ENCODE data around the gene UNC119. TPM values are rescaled to one million over a fixed set of nuclear protein-coding genes. Genes with fewer than 3 reads are reported as not detected.

UNC119 gene
- total RNA-seq, 1 experiment from 2014 or later: 44.7 TPM

DNA sequence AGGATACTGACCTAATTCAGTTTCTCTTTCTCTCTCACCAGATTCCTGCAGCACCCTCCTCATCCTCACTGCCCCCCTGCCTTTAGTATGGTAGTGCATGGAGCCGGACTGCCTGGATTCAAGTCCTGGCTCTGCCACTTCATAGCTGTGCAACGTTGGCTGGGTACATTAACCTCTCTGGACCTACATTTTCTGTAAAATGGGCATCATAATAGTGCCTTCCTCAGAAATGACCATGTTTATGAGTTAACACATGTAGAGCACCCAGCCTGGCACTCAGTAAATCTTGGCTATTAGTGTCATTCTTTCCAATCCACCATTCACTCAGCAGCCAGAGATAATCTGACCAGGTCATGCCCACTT is 7.3 kb downstream of the UNC119 start:
- Histone ChIP-seq H3K27me3 (ENCODE audit: control insufficient read depth, insufficient read depth, low read length) (no peaks in the 10 kb centered on the region), H3K9me3 (ENCODE audit: control insufficient read depth, insufficient read depth, low read depth, low read length) (no peaks in the 10 kb centered on the region), H3K36me3 (ENCODE audit: control insufficient read depth, insufficient read depth, low read length) (no peaks in the 10 kb centered on the region), H3K27ac (ENCODE audit: low read length) (no peak overlapping the region), H3K4me1 (ENCODE audit: control insufficient read depth, insufficient read depth, low read length) (no peaks in the 10 kb centered on the region), H3K4me3 (ENCODE audit: low read depth in 2 of 2, low read length in 2 of 2) (no peak overlapping the region)
- ChIA-PET CTCF (no interaction called here), POLR2A (no interaction called here)
- intact Hi-C loops (cut with micrococcal nuclease; ENCODE audit: unreplicated experiment) (no loop called here), in situ Hi-C loops (cut with HindIII; ENCODE audit: low pct_unique_long_range_greater_than_20kb, low sequenced_read_pairs) (no loop called here)
- DNase-seq (ENCODE audit: low read depth, low spot score): no peak
- no peak for ATAC-seq
- BruUV-seq (replicated peaks): no TSS peak
- TF ChIP-seq, protein P1, sequence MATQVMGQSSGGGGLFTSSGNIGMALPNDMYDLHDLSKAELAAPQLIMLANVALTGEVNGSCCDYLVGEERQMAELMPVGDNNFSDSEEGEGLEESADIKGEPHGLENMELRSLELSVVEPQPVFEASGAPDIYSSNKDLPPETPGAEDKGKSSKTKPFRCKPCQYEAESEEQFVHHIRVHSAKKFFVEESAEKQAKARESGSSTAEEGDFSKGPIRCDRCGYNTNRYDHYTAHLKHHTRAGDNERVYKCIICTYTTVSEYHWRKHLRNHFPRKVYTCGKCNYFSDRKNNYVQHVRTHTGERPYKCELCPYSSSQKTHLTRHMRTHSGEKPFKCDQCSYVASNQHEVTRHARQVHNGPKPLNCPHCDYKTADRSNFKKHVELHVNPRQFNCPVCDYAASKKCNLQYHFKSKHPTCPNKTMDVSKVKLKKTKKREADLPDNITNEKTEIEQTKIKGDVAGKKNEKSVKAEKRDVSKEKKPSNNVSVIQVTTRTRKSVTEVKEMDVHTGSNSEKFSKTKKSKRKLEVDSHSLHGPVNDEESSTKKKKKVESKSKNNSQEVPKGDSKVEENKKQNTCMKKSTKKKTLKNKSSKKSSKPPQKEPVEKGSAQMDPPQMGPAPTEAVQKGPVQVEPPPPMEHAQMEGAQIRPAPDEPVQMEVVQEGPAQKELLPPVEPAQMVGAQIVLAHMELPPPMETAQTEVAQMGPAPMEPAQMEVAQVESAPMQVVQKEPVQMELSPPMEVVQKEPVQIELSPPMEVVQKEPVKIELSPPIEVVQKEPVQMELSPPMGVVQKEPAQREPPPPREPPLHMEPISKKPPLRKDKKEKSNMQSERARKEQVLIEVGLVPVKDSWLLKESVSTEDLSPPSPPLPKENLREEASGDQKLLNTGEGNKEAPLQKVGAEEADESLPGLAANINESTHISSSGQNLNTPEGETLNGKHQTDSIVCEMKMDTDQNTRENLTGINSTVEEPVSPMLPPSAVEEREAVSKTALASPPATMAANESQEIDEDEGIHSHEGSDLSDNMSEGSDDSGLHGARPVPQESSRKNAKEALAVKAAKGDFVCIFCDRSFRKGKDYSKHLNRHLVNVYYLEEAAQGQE (IDR thresholded peaks at IDR 0.05; ENCODE audit: insufficient read depth in 1 of 2, low read depth in 2 of 2, low read length in 1 of 2): no peak
- TF ChIP-seq POLR2AphosphoS5 (IDR thresholded peaks at IDR 0.05; ENCODE audit: low read depth, low read length) (no peak), TCF7L2 (IDR thresholded peaks at IDR 0.05; ENCODE audit: low read depth, low read length) (no peak), SIN3A (IDR thresholded peaks at IDR 0.05; ENCODE audit: borderline replicate concordance, insufficient read depth, low read depth, low read length) (no peak)
- TF ChIP-seq, protein P2, sequence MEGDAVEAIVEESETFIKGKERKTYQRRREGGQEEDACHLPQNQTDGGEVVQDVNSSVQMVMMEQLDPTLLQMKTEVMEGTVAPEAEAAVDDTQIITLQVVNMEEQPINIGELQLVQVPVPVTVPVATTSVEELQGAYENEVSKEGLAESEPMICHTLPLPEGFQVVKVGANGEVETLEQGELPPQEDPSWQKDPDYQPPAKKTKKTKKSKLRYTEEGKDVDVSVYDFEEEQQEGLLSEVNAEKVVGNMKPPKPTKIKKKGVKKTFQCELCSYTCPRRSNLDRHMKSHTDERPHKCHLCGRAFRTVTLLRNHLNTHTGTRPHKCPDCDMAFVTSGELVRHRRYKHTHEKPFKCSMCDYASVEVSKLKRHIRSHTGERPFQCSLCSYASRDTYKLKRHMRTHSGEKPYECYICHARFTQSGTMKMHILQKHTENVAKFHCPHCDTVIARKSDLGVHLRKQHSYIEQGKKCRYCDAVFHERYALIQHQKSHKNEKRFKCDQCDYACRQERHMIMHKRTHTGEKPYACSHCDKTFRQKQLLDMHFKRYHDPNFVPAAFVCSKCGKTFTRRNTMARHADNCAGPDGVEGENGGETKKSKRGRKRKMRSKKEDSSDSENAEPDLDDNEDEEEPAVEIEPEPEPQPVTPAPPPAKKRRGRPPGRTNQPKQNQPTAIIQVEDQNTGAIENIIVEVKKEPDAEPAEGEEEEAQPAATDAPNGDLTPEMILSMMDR (IDR thresholded peaks at IDR 0.05): no peak

DNA sequence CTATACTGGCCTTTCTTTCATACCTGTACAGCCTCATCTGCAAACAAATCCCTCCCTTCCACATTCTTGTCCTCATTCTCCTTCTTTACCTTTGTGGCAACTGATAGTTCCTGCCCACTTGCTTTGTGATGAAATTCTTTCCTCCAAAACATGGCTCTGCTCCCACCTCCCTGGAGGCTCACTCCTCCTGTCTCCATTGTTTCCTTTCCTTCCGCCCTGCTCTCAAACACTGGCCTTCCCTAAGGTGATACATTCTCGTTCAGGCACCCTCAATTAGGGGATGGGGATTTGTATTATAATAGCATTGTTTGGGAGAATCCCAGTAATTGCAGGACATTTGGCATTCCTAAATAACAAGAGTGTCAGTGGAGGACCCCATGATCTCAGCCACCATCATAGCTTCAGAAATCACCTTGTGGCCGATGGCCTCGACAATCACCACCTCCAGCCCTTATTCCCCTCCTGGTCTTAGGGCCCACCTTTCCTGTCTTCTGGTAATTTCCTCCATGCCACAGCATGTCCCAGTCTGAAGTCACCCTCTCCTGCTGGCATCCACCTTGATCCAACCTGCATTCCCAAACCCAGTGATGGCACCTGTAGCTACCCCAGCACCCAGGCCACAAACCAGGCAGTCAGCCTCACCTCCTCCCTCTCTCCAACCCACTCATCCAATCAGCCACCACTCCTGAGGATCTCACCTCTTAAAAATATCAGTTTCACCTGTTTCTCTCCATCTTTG is 7.9 kb downstream of the UNC119 start:
- intact Hi-C loops (cut with micrococcal nuclease; ENCODE audit: unreplicated experiment) (no loop called here), in situ Hi-C loops (cut with HindIII; ENCODE audit: low pct_unique_long_range_greater_than_20kb, low sequenced_read_pairs) (no loop called here)
- no peaks in the 10 kb centered on the region for H3K9me3 ChIP-seq (ENCODE audit: control insufficient read depth, insufficient read depth, low read depth, low read length)
- TF ChIP-seq, protein P1 (IDR thresholded peaks at IDR 0.05; ENCODE audit: insufficient read depth in 1 of 2, low read depth in 2 of 2, low read length in 1 of 2): no peak
- no peak for TF ChIP-seq POLR2AphosphoS5 (IDR thresholded peaks at IDR 0.05; ENCODE audit: low read depth, low read length)
- TF ChIP-seq, protein P2 (IDR thresholded peaks at IDR 0.05): no peak
- no peak for TF ChIP-seq SIN3A (IDR thresholded peaks at IDR 0.05; ENCODE audit: borderline replicate concordance, insufficient read depth, low read depth, low read length)
- no peak for TF ChIP-seq TCF7L2 (IDR thresholded peaks at IDR 0.05; ENCODE audit: low read depth, low read length)
- no peak overlapping the region for H3K4me3 ChIP-seq (ENCODE audit: low read depth in 2 of 2, low read length in 2 of 2)
- DNase-seq (ENCODE audit: low read depth, low spot score): no peak
- no peak overlapping the region for H3K27ac ChIP-seq (ENCODE audit: low read length)
- ChIA-PET CTCF (no interaction called here), POLR2A (interaction anchor here (0.6 kb wide), 1 partner anchor 197 kb away, joined by 5 read pairs; no protein-coding TSS in a partner anchor)
- no peaks in the 10 kb centered on the region for H3K4me1 ChIP-seq (ENCODE audit: control insufficient read depth, insufficient read depth, low read length)
- ATAC-seq: no peak
- no TSS peak for BruUV-seq (replicated peaks)
- no peaks in the 10 kb centered on the region for H3K27me3 ChIP-seq (ENCODE audit: control insufficient read depth, insufficient read depth, low read length)
- H3K36me3 ChIP-seq (ENCODE audit: control insufficient read depth, insufficient read depth, low read length): no peaks in the 10 kb centered on the region
